Inflammatory macrophage treated with lipopolysaccharide for 1 hour (primary cell): ENCODE results near the gene ROBO2.

Source experiments
- DNase-seq, 2 donors: peaks; one replicate each; pipeline ENCODE4 v3.0.0-alpha.2; 2020 to 2022

Gene ROBO2

GRCh38 chr3:77125966-77126365, 86.1 kb downstream of the ROBO2 start:
- DNase-seq = no peak

- no peak for DNase-seq
Observed at GRCh38 chr3:77134769-77135168, 94.9 kb downstream of the ROBO2 start.

- DNase-seq = no peak
Observed at GRCh38 chr3:77137559-77137958, 97.7 kb downstream of the ROBO2 start.

GRCh38 chr3:77139624-77140023, 99.7 kb downstream of the ROBO2 start:
- no peak for DNase-seq

- no peak for DNase-seq
Observed at GRCh38 chr3:77141423-77141822, 101.5 kb downstream of the ROBO2 start.

GRCh38 chr3:77142578-77142977, 102.7 kb downstream of the ROBO2 start:
- no peak for DNase-seq

- no peak for DNase-seq
Observed at GRCh38 chr3:77146004-77146403, 106.1 kb downstream of the ROBO2 start.

- no peak for DNase-seq
Observed at GRCh38 chr3:77147836-77148578, 108.1 kb downstream of the ROBO2 start.

- no peak for DNase-seq
Observed at GRCh38 chr3:77149382-77149781, 109.5 kb downstream of the ROBO2 start.

GRCh38 chr3:77150028-77150427, 110.1 kb downstream of the ROBO2 start:
- DNase-seq = no peak

- no peak for DNase-seq
Observed at GRCh38 chr3:77150759-77151158, 110.9 kb downstream of the ROBO2 start.

- no peak for DNase-seq
Observed at GRCh38 chr3:77158730-77159581, 119.1 kb downstream of the ROBO2 start.

GRCh38 chr3:77160931-77161497, 121.1 kb downstream of the ROBO2 start:
- DNase-seq = no peak

- DNase-seq = no peak
Observed at GRCh38 chr3:77169823-77170222, 129.9 kb downstream of the ROBO2 start.

- no peak for DNase-seq
Observed at GRCh38 chr3:77171026-77171425, 131.1 kb downstream of the ROBO2 start.

GRCh38 chr3:77179762-77180161, 139.9 kb downstream of the ROBO2 start:
- no peak for DNase-seq

- DNase-seq = no peak
Observed at GRCh38 chr3:77182341-77182740, 142.4 kb downstream of the ROBO2 start.

- DNase-seq = no peak
Observed at GRCh38 chr3:77186319-77186718, 146.4 kb downstream of the ROBO2 start.

GRCh38 chr3:77186728-77187127, 146.8 kb downstream of the ROBO2 start:
- DNase-seq = peak; percentile 70 to 84

- no peak for DNase-seq
Observed at GRCh38 chr3:77188210-77188609, 148.3 kb downstream of the ROBO2 start.

GRCh38 chr3:77189258-77189657, 149.4 kb downstream of the ROBO2 start:
- no peak for DNase-seq

- DNase-seq = peak in 1 of 2 donors; percentile 23
Observed at GRCh38 chr3:77189684-77190083, 149.8 kb downstream of the ROBO2 start.

GRCh38 chr3:77190374-77190773, 150.5 kb downstream of the ROBO2 start:
- DNase-seq = no peak

- no peak for DNase-seq
Observed at GRCh38 chr3:77191014-77191413, 151.1 kb downstream of the ROBO2 start.
